IPS DF 6.9 (cell line): ENCODE measurements around the gene CAD.

ENCODE experiments used
- DNase-seq: peaks from one replicate; pipeline ENCODE4 v3.0.0-alpha.2; 2013; ENCODE audit warnings: low read depth, low spot score
- H3K27ac ChIP-seq: one replicate; pipeline ENCODE4 v1.5.1; 2013; ENCODE audit warnings: low read length, control low read depth
- H3K27me3 ChIP-seq: 2 replicates; pipeline ENCODE4 v1.6.1; 2013; ENCODE audit warnings: mild to moderate bottlenecking, low read length; ENCODE audit not compliant: control insufficient read depth, insufficient read depth
- H3K36me3 ChIP-seq: 2 replicates; pipeline ENCODE4 v1.6.1; 2013; ENCODE audit warnings: low read length; ENCODE audit not compliant: control insufficient read depth, insufficient read depth
- H3K4me1 ChIP-seq: 2 replicates; pipeline ENCODE4 v1.6.1; 2013; ENCODE audit warnings: low read length; ENCODE audit not compliant: control insufficient read depth, insufficient read depth
- H3K4me3 ChIP-seq: 2 replicates; pipeline ENCODE4 v1.5.1; 2013; ENCODE audit warnings: mild to moderate bottlenecking, low read length
- H3K9me3 ChIP-seq: 2 replicates; pipeline ENCODE4 v1.6.1; 2013; ENCODE audit warnings: low read length, inconsistent platforms; ENCODE audit not compliant: control insufficient read depth, insufficient read depth
- WGBS: extraction: QIAGEN DNeasy Blood & Tissue Kit; methylation state at CpG from one replicate; pipeline ENCODE4 v1.1.7; 2013; ENCODE audit warnings: mixed read lengths, missing lambda C conversion rate; ENCODE audit not compliant: insufficient read length, insufficient coverage; 5-methylcytosine and 5-hydroxymethylcytosine counted together

Gene CAD

GRCh38 chr2:27243391-27244130, 26.4 kb downstream of the CAD start:
- Histone ChIP-seq H3K9me3 (no peaks in the 10 kb centered on the region), H3K4me3 (no peak overlapping the region), H3K4me1 (no peaks in the 10 kb centered on the region), H3K27ac (no peak overlapping the region), H3K36me3 (peaks cover 56% of the 10 kb centered on the region), H3K27me3 (no peaks in the 10 kb centered on the region)
- no CpG with 5 or more reads among the region's 19 CpGs for WGBS
- DNase-seq = no peak

- Histone ChIP-seq H3K4me1 (no peaks in the 10 kb centered on the region), H3K9me3 (no peaks in the 10 kb centered on the region), H3K4me3 (no peak overlapping the region), H3K27ac (no peak overlapping the region), H3K36me3 (peaks cover 44% of the 10 kb centered on the region), H3K27me3 (no peaks in the 10 kb centered on the region)
- no peak for DNase-seq
- WGBS = no CpG with 5 or more reads among the region's 10 CpGs
Measured at GRCh38 chr2:27245116-27245515, 27.9 kb downstream of the CAD start.

GRCh38 chr2:27245626-27246025, 28.5 kb downstream of the CAD start:
- Histone ChIP-seq H3K4me3 (no peak overlapping the region), H3K27ac (no peak overlapping the region), H3K36me3 (peaks cover 40% of the 10 kb centered on the region), H3K9me3 (no peaks in the 10 kb centered on the region), H3K4me1 (peaks cover 2% of the 10 kb centered on the region; the same call in 1 of the 2 replicates), H3K27me3 (no peaks in the 10 kb centered on the region)
- no CpG with 5 or more reads among the region's 4 CpGs for WGBS
- DNase-seq = no peak

GRCh38 chr2:27247893-27248292, 30.7 kb downstream of the CAD start:
- H3K27ac ChIP-seq = no peak overlapping the region
- H3K36me3 ChIP-seq = peaks cover 17% of the 10 kb centered on the region
- DNase-seq = no peak
- H3K27me3 ChIP-seq = no peaks in the 10 kb centered on the region; the same call in 1 of the 2 replicates
- H3K4me3 ChIP-seq = no peak overlapping the region
- no peaks in the 10 kb centered on the region for H3K9me3 ChIP-seq
- peaks cover 10% of the 10 kb centered on the region for H3K4me1 ChIP-seq
- WGBS = no CpG with 5 or more reads among the region's 4 CpGs

GRCh38 chr2:27249159-27249890, 32.2 kb downstream of the CAD start:
- DNase-seq = no peak
- peaks cover 10% of the 10 kb centered on the region for H3K4me1 ChIP-seq
- peaks cover 3% of the 10 kb centered on the region; the same call in 1 of the 2 replicates for H3K36me3 ChIP-seq
- H3K27ac ChIP-seq = no peak overlapping the region
- no peaks in the 10 kb centered on the region for H3K9me3 ChIP-seq
- H3K4me3 ChIP-seq = no peak overlapping the region
- H3K27me3 ChIP-seq = no peaks in the 10 kb centered on the region; the same call in 1 of the 2 replicates
- no CpG with 5 or more reads among the region's 12 CpGs for WGBS

- H3K9me3 ChIP-seq = no peaks in the 10 kb centered on the region
- peaks cover 10% of the 10 kb centered on the region for H3K4me1 ChIP-seq
- no CpG with 5 or more reads among the region's 22 CpGs for WGBS
- H3K36me3 ChIP-seq = no peaks in the 10 kb centered on the region
- H3K27ac ChIP-seq = no peak overlapping the region
- no peaks in the 10 kb centered on the region; the same call in 1 of the 2 replicates for H3K27me3 ChIP-seq
- no peak overlapping the region; the same call in 1 of the 2 replicates for H3K4me3 ChIP-seq
- DNase-seq = no peak
Measured at GRCh38 chr2:27249891-27250651, 32.9 kb downstream of the CAD start.

GRCh38 chr2:27250652-27251379, 33.6 kb downstream of the CAD start:
- H3K27ac ChIP-seq = no peak overlapping the region
- H3K27me3 ChIP-seq = no peaks in the 10 kb centered on the region; the same call in 1 of the 2 replicates
- no peak for DNase-seq
- no peaks in the 10 kb centered on the region for H3K9me3 ChIP-seq
- peaks cover 10% of the 10 kb centered on the region for H3K4me1 ChIP-seq
- no peaks in the 10 kb centered on the region for H3K36me3 ChIP-seq
- no CpG with 5 or more reads among the region's 13 CpGs for WGBS
- H3K4me3 ChIP-seq = no peak overlapping the region; the same call in 1 of the 2 replicates

- no CpG with 5 or more reads among the region's 13 CpGs for WGBS
- Histone ChIP-seq H3K4me1 (peaks cover 10% of the 10 kb centered on the region), H3K9me3 (no peaks in the 10 kb centered on the region), H3K4me3 (no peak overlapping the region), H3K36me3 (no peaks in the 10 kb centered on the region), H3K27me3 (no peaks in the 10 kb centered on the region; the same call in 1 of the 2 replicates), H3K27ac (no peak overlapping the region)
- no peak for DNase-seq
Measured at GRCh38 chr2:27251766-27252165, 34.6 kb downstream of the CAD start.

- Histone ChIP-seq H3K4me3 (no peak overlapping the region), H3K27ac (no peak overlapping the region), H3K27me3 (no peaks in the 10 kb centered on the region; the same call in 1 of the 2 replicates), H3K4me1 (peaks cover 10% of the 10 kb centered on the region), H3K36me3 (no peaks in the 10 kb centered on the region), H3K9me3 (no peaks in the 10 kb centered on the region)
- no CpG with 5 or more reads among the region's 13 CpGs for WGBS
- DNase-seq = no peak
Measured at GRCh38 chr2:27255187-27255586, 38.0 kb downstream of the CAD start.

- no peak overlapping the region for H3K4me3 ChIP-seq
- no peak for DNase-seq
- peaks cover under 1% of the 10 kb centered on the region; the same call in 1 of the 2 replicates for H3K27me3 ChIP-seq
- H3K9me3 ChIP-seq = no peaks in the 10 kb centered on the region
- H3K27ac ChIP-seq = no peak overlapping the region
- no CpG with 5 or more reads among the region's 1 CpG for WGBS
- peaks cover 8% of the 10 kb centered on the region for H3K4me1 ChIP-seq
- no peaks in the 10 kb centered on the region for H3K36me3 ChIP-seq
Measured at GRCh38 chr2:27255660-27256059, 38.5 kb downstream of the CAD start.
